Measurements from ENCODE around the gene SFMBT2.

DNA sequence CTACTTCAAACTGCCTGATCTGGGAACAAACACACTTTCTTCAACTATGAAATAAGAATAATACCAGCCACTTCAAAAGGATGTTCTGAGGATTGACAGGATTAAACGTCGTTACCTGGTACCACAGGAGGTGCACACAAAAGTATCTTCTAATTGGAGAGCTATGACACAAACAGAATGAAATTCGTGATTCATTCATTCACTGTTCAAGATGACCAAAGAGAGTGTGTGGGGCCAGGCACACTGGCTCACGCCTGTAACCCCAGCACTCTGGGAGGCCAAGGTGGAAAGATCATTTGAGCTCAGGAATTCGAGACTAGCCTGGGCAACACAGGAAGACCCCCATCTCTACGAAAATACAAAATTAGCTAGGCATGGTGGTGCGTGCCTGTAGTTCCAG lies 50.9 kb downstream of the SFMBT2 start:
- TF ChIP-seq REST (IDR thresholded peaks at IDR 0.05; ENCODE audit: low read depth) (no peak), EP300 (IDR thresholded peaks at IDR 0.05; ENCODE audit: borderline replicate concordance) (no peak), RAD21 (IDR thresholded peaks at IDR 0.05; ENCODE audit: low read depth) (no peak)

All from Ishikawa (cell line).